Measurements from ENCODE around the gene PLBD1.

DNA sequence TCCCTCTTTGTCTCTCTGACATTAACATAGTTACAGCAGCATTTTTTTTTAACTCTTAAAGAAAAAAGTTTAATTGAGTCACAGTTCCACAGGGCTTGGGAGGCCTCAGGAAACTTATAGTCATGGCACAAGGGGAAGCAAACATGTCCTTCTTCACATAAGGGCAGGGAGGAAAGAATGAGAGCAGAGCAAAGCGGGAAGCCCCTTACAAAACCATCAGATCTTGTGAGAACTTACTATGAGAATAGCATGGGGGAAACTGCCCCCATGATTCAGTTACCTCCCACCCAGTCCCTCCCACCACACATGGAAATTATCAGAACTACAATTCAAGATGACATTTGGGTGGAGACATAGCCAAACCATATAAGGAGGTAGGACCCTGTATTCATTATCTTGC, 96.2 kb downstream of the PLBD1 start:
- TF ChIP-seq, protein P1, sequence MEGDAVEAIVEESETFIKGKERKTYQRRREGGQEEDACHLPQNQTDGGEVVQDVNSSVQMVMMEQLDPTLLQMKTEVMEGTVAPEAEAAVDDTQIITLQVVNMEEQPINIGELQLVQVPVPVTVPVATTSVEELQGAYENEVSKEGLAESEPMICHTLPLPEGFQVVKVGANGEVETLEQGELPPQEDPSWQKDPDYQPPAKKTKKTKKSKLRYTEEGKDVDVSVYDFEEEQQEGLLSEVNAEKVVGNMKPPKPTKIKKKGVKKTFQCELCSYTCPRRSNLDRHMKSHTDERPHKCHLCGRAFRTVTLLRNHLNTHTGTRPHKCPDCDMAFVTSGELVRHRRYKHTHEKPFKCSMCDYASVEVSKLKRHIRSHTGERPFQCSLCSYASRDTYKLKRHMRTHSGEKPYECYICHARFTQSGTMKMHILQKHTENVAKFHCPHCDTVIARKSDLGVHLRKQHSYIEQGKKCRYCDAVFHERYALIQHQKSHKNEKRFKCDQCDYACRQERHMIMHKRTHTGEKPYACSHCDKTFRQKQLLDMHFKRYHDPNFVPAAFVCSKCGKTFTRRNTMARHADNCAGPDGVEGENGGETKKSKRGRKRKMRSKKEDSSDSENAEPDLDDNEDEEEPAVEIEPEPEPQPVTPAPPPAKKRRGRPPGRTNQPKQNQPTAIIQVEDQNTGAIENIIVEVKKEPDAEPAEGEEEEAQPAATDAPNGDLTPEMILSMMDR (IDR thresholded peaks at IDR 0.05), result no peak
- no peak for TF ChIP-seq POLR2A (IDR thresholded peaks at IDR 0.05)
